Osteoblast (primary cell): ENCODE results near the gene ESRP2. TPM values are rescaled to one million over a fixed set of nuclear protein-coding genes. Genes with fewer than 3 reads are reported as not detected.
A peak's percentile ranks its signal among the peaks of the same experiment; 100 is the strongest.

ENCODE experiments used
- DNase-seq: peaks from one replicate; pipeline ENCODE4 v3.0.0; 2011; ENCODE audit warnings: low spot score, mixed read lengths; ENCODE audit not compliant: insufficient read length; ENCODE audit errors: missing footprints
- H2AFZ ChIP-seq: 2 replicates; pipeline ENCODE4 v1.6.0; 2011; ENCODE audit warnings: mild to moderate bottlenecking, low read length
- H3K27ac ChIP-seq: 2 replicates; pipeline ENCODE4 v1.5.1; 2011; ENCODE audit warnings: mild to moderate bottlenecking, low read depth, low read length, moderate library complexity
- H3K27me3 ChIP-seq: 2 replicates; pipeline ENCODE4 v1.6.0; 2012; ENCODE audit warnings: mild to moderate bottlenecking, control low read depth, inconsistent platforms, low read length, moderate library complexity; ENCODE audit not compliant: insufficient read depth
- H3K36me3 ChIP-seq: 2 replicates; pipeline ENCODE4 v1.5.1; 2011; ENCODE audit warnings: mild to moderate bottlenecking, low read length, control low read depth, moderate library complexity; ENCODE audit not compliant: insufficient read depth
- H3K4me1 ChIP-seq: 2 replicates; pipeline ENCODE4 v1.5.1; 2011; ENCODE audit warnings: mild to moderate bottlenecking, low read length, control low read depth, moderate library complexity; ENCODE audit not compliant: insufficient read depth
- H3K4me2 ChIP-seq: 2 replicates; pipeline ENCODE4 v1.6.0; 2011; ENCODE audit warnings: mild to moderate bottlenecking, low read length; ENCODE audit not compliant: insufficient read depth
- H3K4me3 ChIP-seq: fragments of 200-600 bp; sonication (generic); 3 replicates; pipeline ENCODE4 v1.5.1; 2012; ENCODE audit warnings: mild to moderate bottlenecking, low read length, inconsistent platforms; ENCODE audit not compliant: insufficient read depth
- H3K79me2 ChIP-seq: 2 replicates; pipeline ENCODE4 v1.6.0; 2012; ENCODE audit warnings: mild to moderate bottlenecking, low read length, control low read depth, inconsistent platforms; ENCODE audit not compliant: insufficient read depth
- H3K9me3 ChIP-seq: 2 replicates; pipeline ENCODE4 v1.5.1; 2011; ENCODE audit warnings: low read depth, low read length, control low read depth
- H4K20me1 ChIP-seq: 2 replicates; pipeline ENCODE4 v1.6.0; 2012; ENCODE audit warnings: mild to moderate bottlenecking, low read length, control low read depth; ENCODE audit not compliant: insufficient read depth
- total RNA-seq: library from RNA; depleted of rRNA; stranded (reverse); fragments of >200 nt; gene quantifications from 2 replicates; pipeline ENCODE4 v1.2.3, GENCODE V29; 2012
- TF ChIP-seq, protein P1 (sequence below): IDR thresholded peaks from 2 replicates; pipeline ENCODE4 v1.5.1; 2011; ENCODE audit warnings: mild to moderate bottlenecking, low read depth, low read length, moderate library complexity; ENCODE audit errors: extremely low read depth

Gene ESRP2
- total RNA-seq, 1 donor: under 0.01 TPM

DNA sequence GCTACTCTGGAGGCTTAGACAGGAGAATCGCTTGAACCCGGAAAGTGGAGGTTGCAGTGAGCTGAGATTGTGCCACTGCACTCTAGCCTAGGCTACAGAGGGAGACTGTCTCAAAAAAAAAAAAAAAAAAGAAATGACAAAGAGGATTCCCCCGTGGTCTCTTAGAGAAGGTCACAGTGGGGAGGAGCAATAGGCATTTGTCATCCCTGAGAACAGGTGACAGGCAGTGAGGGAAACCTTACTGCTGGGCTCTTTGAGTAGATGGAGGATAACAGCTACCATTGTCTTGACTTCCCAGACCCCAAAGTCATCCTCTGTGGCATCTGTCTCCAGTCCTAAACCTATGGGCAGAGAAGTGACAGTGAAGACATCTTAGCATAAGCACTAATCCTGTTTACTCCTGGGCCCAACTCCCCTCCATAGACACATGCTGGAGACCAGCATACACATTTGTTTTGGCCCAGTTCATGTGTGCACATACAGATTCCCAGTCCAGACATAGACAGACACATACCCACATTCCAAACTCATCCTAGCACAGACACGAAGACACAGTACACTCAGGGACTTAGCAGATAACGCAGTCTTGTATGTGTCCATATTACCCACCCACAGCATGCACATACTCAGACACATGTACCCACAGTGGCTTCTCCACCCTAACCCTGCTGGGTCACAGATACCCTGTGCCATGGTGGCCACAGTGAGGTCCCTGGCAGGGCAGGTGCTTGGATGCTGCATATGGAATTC lies 2.7 kb downstream of the ESRP2 start:
- H4K20me1 ChIP-seq: peaks cover 4% of the 10 kb centered on the region
- no peaks in the 10 kb centered on the region for H3K9me3 ChIP-seq
- peak; percentile 59 for DNase-seq
- no peak overlapping the region for H2AFZ ChIP-seq
- no peaks in the 10 kb centered on the region for H3K36me3 ChIP-seq
- H3K4me3 ChIP-seq: no peak overlapping the region
- peaks cover 20% of the 10 kb centered on the region for H3K4me1 ChIP-seq
- no peak overlapping the region for H3K27ac ChIP-seq
- TF ChIP-seq, protein P1, sequence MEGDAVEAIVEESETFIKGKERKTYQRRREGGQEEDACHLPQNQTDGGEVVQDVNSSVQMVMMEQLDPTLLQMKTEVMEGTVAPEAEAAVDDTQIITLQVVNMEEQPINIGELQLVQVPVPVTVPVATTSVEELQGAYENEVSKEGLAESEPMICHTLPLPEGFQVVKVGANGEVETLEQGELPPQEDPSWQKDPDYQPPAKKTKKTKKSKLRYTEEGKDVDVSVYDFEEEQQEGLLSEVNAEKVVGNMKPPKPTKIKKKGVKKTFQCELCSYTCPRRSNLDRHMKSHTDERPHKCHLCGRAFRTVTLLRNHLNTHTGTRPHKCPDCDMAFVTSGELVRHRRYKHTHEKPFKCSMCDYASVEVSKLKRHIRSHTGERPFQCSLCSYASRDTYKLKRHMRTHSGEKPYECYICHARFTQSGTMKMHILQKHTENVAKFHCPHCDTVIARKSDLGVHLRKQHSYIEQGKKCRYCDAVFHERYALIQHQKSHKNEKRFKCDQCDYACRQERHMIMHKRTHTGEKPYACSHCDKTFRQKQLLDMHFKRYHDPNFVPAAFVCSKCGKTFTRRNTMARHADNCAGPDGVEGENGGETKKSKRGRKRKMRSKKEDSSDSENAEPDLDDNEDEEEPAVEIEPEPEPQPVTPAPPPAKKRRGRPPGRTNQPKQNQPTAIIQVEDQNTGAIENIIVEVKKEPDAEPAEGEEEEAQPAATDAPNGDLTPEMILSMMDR: no peak
- no peak overlapping the region for H3K4me2 ChIP-seq
- no peaks in the 10 kb centered on the region for H3K79me2 ChIP-seq
- no peaks in the 10 kb centered on the region for H3K27me3 ChIP-seq

DNA sequence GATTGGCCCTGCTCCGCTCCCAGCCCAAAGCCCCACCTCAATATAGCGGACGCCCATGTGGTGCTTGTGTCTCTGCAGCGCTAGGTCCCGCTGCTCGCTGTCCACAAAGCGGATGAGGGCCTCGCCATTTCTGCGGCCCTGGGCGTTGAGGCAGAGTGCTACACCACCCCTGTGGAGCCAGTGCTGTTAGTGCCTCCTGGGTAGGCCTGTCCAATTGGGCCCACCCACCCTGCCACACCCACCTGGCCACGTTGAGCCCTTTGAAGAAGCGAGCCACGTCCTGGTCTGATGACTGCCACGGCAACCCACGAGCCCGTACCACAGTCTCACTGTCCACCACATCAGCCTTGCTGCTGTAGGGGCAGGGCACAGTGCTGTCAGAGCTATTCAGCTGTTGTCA lies 3.6 kb downstream of the ESRP2 start:
- no peak overlapping the region for H3K4me3 ChIP-seq
- H3K27ac ChIP-seq: no peak overlapping the region
- no peaks in the 10 kb centered on the region for H3K36me3 ChIP-seq
- peaks cover 4% of the 10 kb centered on the region for H4K20me1 ChIP-seq
- TF ChIP-seq, protein P1: no peak
- DNase-seq: peak; percentile 74
- no peak overlapping the region for H2AFZ ChIP-seq
- no peaks in the 10 kb centered on the region for H3K79me2 ChIP-seq
- no peaks in the 10 kb centered on the region for H3K27me3 ChIP-seq
- H3K4me2 ChIP-seq: no peak overlapping the region
- peaks cover 21% of the 10 kb centered on the region for H3K4me1 ChIP-seq
- H3K9me3 ChIP-seq: no peaks in the 10 kb centered on the region

DNA sequence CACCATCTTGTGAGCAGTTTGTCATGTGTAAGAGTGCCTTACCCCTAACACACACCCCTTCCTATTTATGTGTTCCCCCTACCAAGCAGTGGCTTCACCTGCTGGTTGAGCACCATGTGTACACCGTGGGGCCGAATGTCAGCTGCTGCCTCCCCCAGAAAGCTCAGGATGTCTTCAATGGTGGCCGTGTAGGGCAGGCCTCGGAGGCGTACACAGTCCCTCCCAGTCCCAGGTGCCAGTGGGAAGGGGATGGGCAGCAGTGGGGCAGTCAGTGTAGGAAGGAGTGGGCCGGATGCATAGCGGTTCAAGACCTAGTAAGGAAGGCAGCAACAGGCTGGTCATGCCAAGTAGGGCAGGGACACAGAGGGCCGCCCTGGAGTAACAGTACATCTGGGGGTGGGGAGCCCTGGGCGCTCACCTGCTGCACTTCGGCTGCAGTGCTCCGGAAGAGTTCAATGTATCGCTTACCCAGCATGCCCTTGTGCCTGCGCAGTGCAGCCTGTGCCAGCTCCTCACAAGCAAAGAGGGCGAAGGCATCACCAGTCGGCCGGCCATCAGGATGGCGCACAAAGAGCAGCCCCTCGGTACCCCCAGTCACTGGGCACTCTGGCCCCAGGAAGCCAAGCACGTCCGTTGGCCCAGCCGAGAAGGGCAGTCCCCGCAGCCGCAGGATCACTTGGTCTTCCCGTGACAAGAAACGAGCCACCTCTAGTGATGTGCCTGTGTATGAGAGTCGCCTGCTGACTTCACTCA lies 4.4 kb downstream of the ESRP2 start:
- TF ChIP-seq, protein P1: no peak
- no peak overlapping the region for H3K4me3 ChIP-seq
- H3K79me2 ChIP-seq: no peaks in the 10 kb centered on the region

DNA sequence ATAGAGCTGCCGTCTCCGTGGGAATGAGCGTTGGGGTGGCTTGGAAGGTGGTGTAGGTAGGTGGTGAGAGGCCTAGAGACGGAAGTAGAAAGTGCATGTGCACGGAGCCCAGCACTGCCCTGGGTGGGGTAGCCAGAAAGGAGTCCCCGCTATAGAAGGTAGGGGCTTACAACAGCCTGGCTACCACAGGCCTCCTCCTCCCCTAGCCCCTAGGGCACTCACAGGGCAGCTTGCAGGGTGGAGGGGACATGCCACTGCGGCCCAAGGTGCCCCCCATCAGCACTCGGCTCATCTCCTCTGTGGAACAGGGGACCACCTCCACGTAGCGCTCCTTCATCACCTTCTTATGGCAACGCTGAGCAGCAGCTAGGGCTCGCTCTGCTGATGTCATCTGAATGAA lies 5.0 kb downstream of the ESRP2 start:
- H3K79me2 ChIP-seq: no peaks in the 10 kb centered on the region
- TF ChIP-seq, protein P1: no peak

More for the DNA sequence above, 4.4 kb downstream of the ESRP2 start:
- Histone ChIP-seq H4K20me1 (peaks cover 4% of the 10 kb centered on the region), H3K4me2 (no peak overlapping the region), H2AFZ (no peak overlapping the region), H3K27ac (no peak overlapping the region), H3K9me3 (no peaks in the 10 kb centered on the region), H3K4me1 (peaks cover 14% of the 10 kb centered on the region), H3K27me3 (no peaks in the 10 kb centered on the region), H3K36me3 (peaks cover under 1% of the 10 kb centered on the region)
- DNase-seq: peak; percentile 60

More for the DNA sequence above, 5.0 kb downstream of the ESRP2 start:
- no peak overlapping the region for H3K4me2 ChIP-seq
- H3K4me1 ChIP-seq: peaks cover 11% of the 10 kb centered on the region
- peak; percentile 22 for DNase-seq
- no peak overlapping the region for H3K27ac ChIP-seq
- H4K20me1 ChIP-seq: peaks cover 4% of the 10 kb centered on the region
- H3K4me3 ChIP-seq: no peak overlapping the region
- H3K36me3 ChIP-seq: peaks cover 5% of the 10 kb centered on the region
- no peaks in the 10 kb centered on the region for H3K9me3 ChIP-seq
- no peaks in the 10 kb centered on the region for H3K27me3 ChIP-seq
- H2AFZ ChIP-seq: no peak overlapping the region
